ENCODE data around the gene ALOX15B. TPM values are rescaled to one million over a fixed set of nuclear protein-coding genes. Genes with fewer than 3 reads are reported as not detected.
"Not testable (repeated sequence)": the region's sequence is repeated elsewhere in the genome, so short reads cannot be mapped to it uniquely, and the experiment has no call there.

The ALOX15B gene
- total and polyA plus RNA-seq, 2 experiments from 2014 or later, result not detected

- no peaks in the 10 kb centered on the region for H4K20me1 ChIP-seq (ENCODE audit: insufficient read depth)
- no peak overlapping the region for H3K4me3 ChIP-seq
- no peak for TF ChIP-seq EZH2phosphoT487 (IDR thresholded peaks at IDR 0.05; ENCODE audit: insufficient read depth, low read depth)
- no peak for TF ChIP-seq EZH2 (IDR thresholded peaks at IDR 0.05; ENCODE audit: insufficient read depth, poor library complexity, severe bottlenecking)
- no peak overlapping the region for H3K4me2 ChIP-seq (ENCODE audit: unreplicated experiment)
- DNase-seq, result no peak
- H3K4me1 ChIP-seq (ENCODE audit: insufficient read depth), result no peaks in the 10 kb centered on the region
- H3K27ac ChIP-seq, result no peak overlapping the region
- no peaks in the 10 kb centered on the region for H3F3A ChIP-seq (ENCODE audit: insufficient read depth)
- no peak overlapping the region for H3K9ac ChIP-seq
- H2AFZ ChIP-seq, result no peak overlapping the region
- WGBS, 2 experiments (ENCODE audit: low coverage in 1 of 2, low lambda C conversion rate in 2 of 2, missing lambda C conversion rate in 2 of 2), result 75 to 82% methylated on average over 14 of the region's 14 CpGs
- H3K36me3 ChIP-seq (ENCODE audit: low read depth), result no peaks in the 10 kb centered on the region
- no peaks in the 10 kb centered on the region for H3K9me2 ChIP-seq (ENCODE audit: insufficient read depth)
- in situ Hi-C loops (cut with MboI), result no loop called here
- H3K9me3 ChIP-seq (ENCODE audit: low read depth), result no peaks in the 10 kb centered on the region
- H3K27me3 ChIP-seq (replicated peaks; ENCODE audit: insufficient read depth), result peaks cover 46% of the 10 kb centered on the region
- H3K79me2 ChIP-seq (ENCODE audit: insufficient read depth), result no peaks in the 10 kb centered on the region
These were observed 36.9 kb downstream of the ALOX15B start for GRCh38 chr17:8075574-8076342.

GRCh38 chr17:8076502-8077266 lies 37.8 kb downstream of the ALOX15B start:
- no peaks in the 10 kb centered on the region for H3F3A ChIP-seq (ENCODE audit: insufficient read depth)
- H3K4me1 ChIP-seq (ENCODE audit: insufficient read depth), result no peaks in the 10 kb centered on the region
- H3K9me2 ChIP-seq (ENCODE audit: insufficient read depth), result no peaks in the 10 kb centered on the region
- H3K36me3 ChIP-seq (ENCODE audit: low read depth), result no peaks in the 10 kb centered on the region
- peaks cover 46% of the 10 kb centered on the region for H3K27me3 ChIP-seq (replicated peaks; ENCODE audit: insufficient read depth)
- H3K9ac ChIP-seq, result no peak overlapping the region
- no peak overlapping the region for H3K4me3 ChIP-seq
- no peak overlapping the region for H2AFZ ChIP-seq
- DNase-seq, result no peak
- no peaks in the 10 kb centered on the region for H3K9me3 ChIP-seq (ENCODE audit: low read depth)
- H4K20me1 ChIP-seq (ENCODE audit: insufficient read depth), result no peaks in the 10 kb centered on the region
- TF ChIP-seq EZH2 (IDR thresholded peaks at IDR 0.05; ENCODE audit: insufficient read depth, poor library complexity, severe bottlenecking) (no peak), EZH2phosphoT487 (IDR thresholded peaks at IDR 0.05; ENCODE audit: insufficient read depth, low read depth) (no peak)
- in situ Hi-C loops (cut with MboI), result no loop called here
- WGBS, 2 experiments (ENCODE audit: low coverage in 1 of 2, low lambda C conversion rate in 2 of 2, missing lambda C conversion rate in 2 of 2), result 80 to 83% methylated on average over 13 of the region's 13 CpGs
- no peak overlapping the region for H3K27ac ChIP-seq
- H3K4me2 ChIP-seq (ENCODE audit: unreplicated experiment), result no peak overlapping the region
- no peaks in the 10 kb centered on the region for H3K79me2 ChIP-seq (ENCODE audit: insufficient read depth)

GRCh38 chr17:8077939-8078338 lies 39.1 kb downstream of the ALOX15B start:
- H3K36me3 ChIP-seq (ENCODE audit: low read depth); H3K27ac ChIP-seq; H3K4me1 ChIP-seq (ENCODE audit: insufficient read depth); H4K20me1 ChIP-seq (ENCODE audit: insufficient read depth); H3K9me3 ChIP-seq (ENCODE audit: low read depth); H3K9ac ChIP-seq; H3K4me3 ChIP-seq; H3K79me2 ChIP-seq (ENCODE audit: insufficient read depth); in situ Hi-C loops (cut with MboI); DNase-seq; H3K4me2 ChIP-seq (ENCODE audit: unreplicated experiment); H3F3A ChIP-seq (ENCODE audit: insufficient read depth); H3K9me2 ChIP-seq (ENCODE audit: insufficient read depth); H2AFZ ChIP-seq: not testable (repeated sequence)
- peaks cover 39% of the 10 kb centered on the region for H3K27me3 ChIP-seq (replicated peaks; ENCODE audit: insufficient read depth)
- 73 to 80% methylated on average over 5 of the region's 5 CpGs for WGBS, 2 experiments (ENCODE audit: low coverage in 1 of 2, low lambda C conversion rate in 2 of 2, missing lambda C conversion rate in 2 of 2)

GRCh38 chr17:8079291-8080207 lies 40.7 kb downstream of the ALOX15B start:
- H3K27ac ChIP-seq, result no peak overlapping the region
- H3K4me3 ChIP-seq, result peak overlapping the region; percentile 68
- H3K36me3 ChIP-seq (ENCODE audit: low read depth), result no peaks in the 10 kb centered on the region
- H3K4me2 ChIP-seq (ENCODE audit: unreplicated experiment), result peak overlapping the region; percentile 73
- no peaks in the 10 kb centered on the region for H3F3A ChIP-seq (ENCODE audit: insufficient read depth)
- 7 to 10% methylated on average over 67 to 84 of the region's 87 CpGs for WGBS, 2 experiments (ENCODE audit: low coverage in 1 of 2, low lambda C conversion rate in 2 of 2, missing lambda C conversion rate in 2 of 2)
- in situ Hi-C loops (cut with MboI), result no loop called here
- TF ChIP-seq EZH2phosphoT487 (IDR thresholded peaks at IDR 0.05; ENCODE audit: insufficient read depth, low read depth) (no peak), EZH2 (IDR thresholded peaks at IDR 0.05; ENCODE audit: insufficient read depth, poor library complexity, severe bottlenecking) (no peak)
- H3K27me3 ChIP-seq (replicated peaks; ENCODE audit: insufficient read depth), result peaks cover 30% of the 10 kb centered on the region
- DNase-seq, result peak; percentile 68
- H4K20me1 ChIP-seq (ENCODE audit: insufficient read depth), result no peaks in the 10 kb centered on the region
- no peaks in the 10 kb centered on the region for H3K4me1 ChIP-seq (ENCODE audit: insufficient read depth)
- H3K9me3 ChIP-seq (ENCODE audit: low read depth), result no peaks in the 10 kb centered on the region
- peak overlapping the region; percentile 83 for H2AFZ ChIP-seq
- no peaks in the 10 kb centered on the region for H3K79me2 ChIP-seq (ENCODE audit: insufficient read depth)
- no peak overlapping the region for H3K9ac ChIP-seq
- no peaks in the 10 kb centered on the region for H3K9me2 ChIP-seq (ENCODE audit: insufficient read depth)
